Uterus (tissue), 2 donors: ENCODE results near the gene SLC29A4.
"Not testable (repeated sequence)": the region's sequence is repeated elsewhere in the genome, so short reads cannot be mapped to it uniquely, and the experiment has no call there.

Experiments
- POLR2A ChIP-seq, 2 donors: fragments of 450-650 bp; IDR thresholded peaks; one replicate each; pipeline ENCODE4 v1.6.1; 2016; ENCODE audit warnings: antibody characterized with exemption in 2 of 2, mild to moderate bottlenecking in 1 of 2, moderate library complexity in 1 of 2
- TF ChIP-seq, protein P1 (sequence below), 4 experiments: fragments of 200-600 bp in 2 of 4; fragments of 450-650 bp in 2 of 4; sonication (generic) in 2 of 4; IDR thresholded peaks; one replicate each; pipeline ENCODE4 v1.5.1; 2016 to 2019; ENCODE audit warnings: antibody characterized with exemption in 4 of 4, mild to moderate bottlenecking in 2 of 4, moderate library complexity in 1 of 4

DNA sequence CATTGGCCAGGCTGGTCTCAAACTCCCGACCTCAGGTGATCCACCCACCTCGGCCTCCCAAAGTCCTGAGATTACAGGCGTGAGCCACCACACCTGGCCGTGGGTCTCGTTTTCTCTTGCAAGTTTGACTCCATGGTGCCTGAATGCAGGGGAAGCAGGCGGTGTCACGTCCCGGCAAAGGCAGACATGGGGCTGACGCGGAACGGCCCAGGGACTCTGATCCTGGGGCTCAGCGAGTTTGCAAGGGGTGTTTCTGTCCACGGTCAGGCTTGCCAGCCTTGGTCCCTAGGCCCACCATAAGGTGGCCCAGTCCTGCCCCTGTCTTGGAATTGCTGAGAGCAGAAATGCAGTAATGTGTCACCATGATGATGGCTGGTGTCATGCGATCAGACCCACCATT is 6.6 kb upstream of the SLC29A4 start:
- TF ChIP-seq, protein P1, sequence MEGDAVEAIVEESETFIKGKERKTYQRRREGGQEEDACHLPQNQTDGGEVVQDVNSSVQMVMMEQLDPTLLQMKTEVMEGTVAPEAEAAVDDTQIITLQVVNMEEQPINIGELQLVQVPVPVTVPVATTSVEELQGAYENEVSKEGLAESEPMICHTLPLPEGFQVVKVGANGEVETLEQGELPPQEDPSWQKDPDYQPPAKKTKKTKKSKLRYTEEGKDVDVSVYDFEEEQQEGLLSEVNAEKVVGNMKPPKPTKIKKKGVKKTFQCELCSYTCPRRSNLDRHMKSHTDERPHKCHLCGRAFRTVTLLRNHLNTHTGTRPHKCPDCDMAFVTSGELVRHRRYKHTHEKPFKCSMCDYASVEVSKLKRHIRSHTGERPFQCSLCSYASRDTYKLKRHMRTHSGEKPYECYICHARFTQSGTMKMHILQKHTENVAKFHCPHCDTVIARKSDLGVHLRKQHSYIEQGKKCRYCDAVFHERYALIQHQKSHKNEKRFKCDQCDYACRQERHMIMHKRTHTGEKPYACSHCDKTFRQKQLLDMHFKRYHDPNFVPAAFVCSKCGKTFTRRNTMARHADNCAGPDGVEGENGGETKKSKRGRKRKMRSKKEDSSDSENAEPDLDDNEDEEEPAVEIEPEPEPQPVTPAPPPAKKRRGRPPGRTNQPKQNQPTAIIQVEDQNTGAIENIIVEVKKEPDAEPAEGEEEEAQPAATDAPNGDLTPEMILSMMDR (IDR thresholded peaks at IDR 0.05), result not testable (repeated sequence)
- not testable (repeated sequence) for TF ChIP-seq POLR2A (IDR thresholded peaks at IDR 0.05)
